ENCODE data around the gene USP24.

The USP24 gene

GRCh38 chr1:55052221-55053142 lies 162.7 kb downstream of the USP24 start:
- H2AFZ ChIP-seq (ENCODE audit: low read depth, low read length) = no peak overlapping the region
- H3K27me3 ChIP-seq (ENCODE audit: low read depth, low read length) = no peaks in the 10 kb centered on the region
- H3K79me2 ChIP-seq (ENCODE audit: low read length) = no peaks in the 10 kb centered on the region
- H3K4me1 ChIP-seq (ENCODE audit: low read length) = no peaks in the 10 kb centered on the region
- H3K27ac ChIP-seq (ENCODE audit: low read length) = no peak overlapping the region
- no peak for TF ChIP-seq EZH2phosphoT487 (IDR thresholded peaks at IDR 0.05; ENCODE audit: low read depth)
- TF ChIP-seq, protein P1, sequence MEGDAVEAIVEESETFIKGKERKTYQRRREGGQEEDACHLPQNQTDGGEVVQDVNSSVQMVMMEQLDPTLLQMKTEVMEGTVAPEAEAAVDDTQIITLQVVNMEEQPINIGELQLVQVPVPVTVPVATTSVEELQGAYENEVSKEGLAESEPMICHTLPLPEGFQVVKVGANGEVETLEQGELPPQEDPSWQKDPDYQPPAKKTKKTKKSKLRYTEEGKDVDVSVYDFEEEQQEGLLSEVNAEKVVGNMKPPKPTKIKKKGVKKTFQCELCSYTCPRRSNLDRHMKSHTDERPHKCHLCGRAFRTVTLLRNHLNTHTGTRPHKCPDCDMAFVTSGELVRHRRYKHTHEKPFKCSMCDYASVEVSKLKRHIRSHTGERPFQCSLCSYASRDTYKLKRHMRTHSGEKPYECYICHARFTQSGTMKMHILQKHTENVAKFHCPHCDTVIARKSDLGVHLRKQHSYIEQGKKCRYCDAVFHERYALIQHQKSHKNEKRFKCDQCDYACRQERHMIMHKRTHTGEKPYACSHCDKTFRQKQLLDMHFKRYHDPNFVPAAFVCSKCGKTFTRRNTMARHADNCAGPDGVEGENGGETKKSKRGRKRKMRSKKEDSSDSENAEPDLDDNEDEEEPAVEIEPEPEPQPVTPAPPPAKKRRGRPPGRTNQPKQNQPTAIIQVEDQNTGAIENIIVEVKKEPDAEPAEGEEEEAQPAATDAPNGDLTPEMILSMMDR (IDR thresholded peaks at IDR 0.05; ENCODE audit: low read depth, low read length) = no peak
- H3K36me3 ChIP-seq (replicated peaks; ENCODE audit: low read depth, low read length) = no peaks in the 10 kb centered on the region
- H3K9me3 ChIP-seq (ENCODE audit: insufficient read depth, low read length) = no peaks in the 10 kb centered on the region
- no peaks in the 10 kb centered on the region for H4K20me1 ChIP-seq (ENCODE audit: insufficient read depth, low read length)
- H3K4me2 ChIP-seq (ENCODE audit: low read length) = no peak overlapping the region
- no peak overlapping the region for H3K4me3 ChIP-seq (ENCODE audit: low read length)
- H3K9ac ChIP-seq (ENCODE audit: low read length) = no peak overlapping the region

DNA sequence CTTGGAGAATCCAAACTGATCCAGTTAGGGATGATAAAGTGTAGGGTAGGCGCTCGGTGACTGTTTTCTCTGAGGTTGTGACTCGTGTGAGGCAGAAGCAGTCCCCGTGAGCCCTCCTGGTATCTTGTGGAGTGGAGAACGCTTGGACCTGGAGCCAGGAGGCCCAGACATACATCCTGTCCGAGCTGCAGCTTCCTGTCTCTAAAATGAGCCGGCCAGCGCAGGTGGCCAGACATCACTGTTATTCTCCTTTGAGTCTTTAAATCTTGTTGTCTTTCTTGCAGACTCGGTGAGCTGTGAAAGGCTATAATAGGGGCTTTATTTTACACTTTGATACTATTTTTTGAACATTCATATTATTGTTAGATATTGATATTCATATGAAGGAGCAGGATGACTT lies 163.5 kb downstream of the USP24 start:
- no peak overlapping the region for H3K4me3 ChIP-seq (ENCODE audit: low read length)
- no peaks in the 10 kb centered on the region for H4K20me1 ChIP-seq (ENCODE audit: insufficient read depth, low read length)
- no peaks in the 10 kb centered on the region for H3K27me3 ChIP-seq (ENCODE audit: low read depth, low read length)
- no peaks in the 10 kb centered on the region for H3K4me1 ChIP-seq (ENCODE audit: low read length)
- H3K79me2 ChIP-seq (ENCODE audit: low read length) = no peaks in the 10 kb centered on the region
- no peaks in the 10 kb centered on the region for H3K9me3 ChIP-seq (ENCODE audit: insufficient read depth, low read length)
- H2AFZ ChIP-seq (ENCODE audit: low read depth, low read length) = no peak overlapping the region
- no peak overlapping the region for H3K27ac ChIP-seq (ENCODE audit: low read length)
- TF ChIP-seq EZH2phosphoT487 (IDR thresholded peaks at IDR 0.05; ENCODE audit: low read depth) = no peak
- TF ChIP-seq, protein P1 (IDR thresholded peaks at IDR 0.05; ENCODE audit: low read depth, low read length) = no peak
- H3K36me3 ChIP-seq (replicated peaks; ENCODE audit: low read depth, low read length) = no peaks in the 10 kb centered on the region
- no peak overlapping the region for H3K9ac ChIP-seq (ENCODE audit: low read length)
- no peak overlapping the region for H3K4me2 ChIP-seq (ENCODE audit: low read length)

GRCh38 chr1:55051169-55051568 lies 164.0 kb downstream of the USP24 start:
- Histone ChIP-seq H3K4me3 (ENCODE audit: low read length) (no peak overlapping the region), H3K27ac (ENCODE audit: low read length) (no peak overlapping the region), H3K79me2 (ENCODE audit: low read length) (no peaks in the 10 kb centered on the region), H3K4me1 (ENCODE audit: low read length) (no peaks in the 10 kb centered on the region), H3K4me2 (ENCODE audit: low read length) (no peak overlapping the region), H3K9ac (ENCODE audit: low read length) (no peak overlapping the region), H2AFZ (ENCODE audit: low read depth, low read length) (no peak overlapping the region), H3K9me3 (ENCODE audit: insufficient read depth, low read length) (no peaks in the 10 kb centered on the region), H4K20me1 (ENCODE audit: insufficient read depth, low read length) (no peaks in the 10 kb centered on the region), H3K27me3 (ENCODE audit: low read depth, low read length) (no peaks in the 10 kb centered on the region), H3K36me3 (replicated peaks; ENCODE audit: low read depth, low read length) (no peaks in the 10 kb centered on the region)
- TF ChIP-seq, protein P1 (IDR thresholded peaks at IDR 0.05; ENCODE audit: low read depth, low read length) = no peak
- TF ChIP-seq EZH2phosphoT487 (IDR thresholded peaks at IDR 0.05; ENCODE audit: low read depth) = no peak

- Histone ChIP-seq H3K9ac (ENCODE audit: low read length) (no peak overlapping the region), H3K4me3 (ENCODE audit: low read length) (no peak overlapping the region), H2AFZ (ENCODE audit: low read depth, low read length) (no peak overlapping the region), H3K36me3 (replicated peaks; ENCODE audit: low read depth, low read length) (no peaks in the 10 kb centered on the region), H4K20me1 (ENCODE audit: insufficient read depth, low read length) (no peaks in the 10 kb centered on the region), H3K27me3 (ENCODE audit: low read depth, low read length) (no peaks in the 10 kb centered on the region), H3K9me3 (ENCODE audit: insufficient read depth, low read length) (no peaks in the 10 kb centered on the region), H3K27ac (ENCODE audit: low read length) (no peak overlapping the region), H3K4me2 (ENCODE audit: low read length) (no peak overlapping the region), H3K4me1 (ENCODE audit: low read length) (no peaks in the 10 kb centered on the region), H3K79me2 (ENCODE audit: low read length) (no peaks in the 10 kb centered on the region)
- TF ChIP-seq EZH2phosphoT487 (IDR thresholded peaks at IDR 0.05; ENCODE audit: low read depth) = no peak
- TF ChIP-seq, protein P1 (IDR thresholded peaks at IDR 0.05; ENCODE audit: low read depth, low read length) = no peak
These were observed 164.9 kb downstream of the USP24 start for GRCh38 chr1:55050283-55050682.
